T47D (cell line): ENCODE data around the gene PRPF6.

ENCODE experiments used
- DNase-seq, 2 experiments: peaks; one replicate each; pipeline versions ENCODE4 v3.0.0 to v3.0.0-alpha.2; 2011 to 2012; ENCODE audit warnings: low read depth in 1 of 2, low spot score in 1 of 2
- JUND ChIP-seq: IDR thresholded peaks from 2 replicates; pipeline ENCODE4 v1.6.1; 2012; ENCODE audit warnings: low read depth
- in situ Hi-C: cut with HindIII; loops from 2 replicates; pipeline ENCODE4 v1.10.0; 2016; ENCODE audit warnings: low sequenced_read_pairs, low pct_unique_long_range_greater_than_20kb

PRPF6 gene

GRCh38 chr20:64063389-64064144 is 82.6 kb downstream of the PRPF6 start:
- in situ Hi-C loops = no loop called here
- no peak for DNase-seq

GRCh38 chr20:64064145-64064698 is 83.3 kb downstream of the PRPF6 start:
- in situ Hi-C loops = no loop called here
- TF ChIP-seq JUND = no peak
- DNase-seq = no peak

More at GRCh38 chr20:64063389-64064144, 82.6 kb downstream of the PRPF6 start:
- TF ChIP-seq JUND = no peak

DNA sequence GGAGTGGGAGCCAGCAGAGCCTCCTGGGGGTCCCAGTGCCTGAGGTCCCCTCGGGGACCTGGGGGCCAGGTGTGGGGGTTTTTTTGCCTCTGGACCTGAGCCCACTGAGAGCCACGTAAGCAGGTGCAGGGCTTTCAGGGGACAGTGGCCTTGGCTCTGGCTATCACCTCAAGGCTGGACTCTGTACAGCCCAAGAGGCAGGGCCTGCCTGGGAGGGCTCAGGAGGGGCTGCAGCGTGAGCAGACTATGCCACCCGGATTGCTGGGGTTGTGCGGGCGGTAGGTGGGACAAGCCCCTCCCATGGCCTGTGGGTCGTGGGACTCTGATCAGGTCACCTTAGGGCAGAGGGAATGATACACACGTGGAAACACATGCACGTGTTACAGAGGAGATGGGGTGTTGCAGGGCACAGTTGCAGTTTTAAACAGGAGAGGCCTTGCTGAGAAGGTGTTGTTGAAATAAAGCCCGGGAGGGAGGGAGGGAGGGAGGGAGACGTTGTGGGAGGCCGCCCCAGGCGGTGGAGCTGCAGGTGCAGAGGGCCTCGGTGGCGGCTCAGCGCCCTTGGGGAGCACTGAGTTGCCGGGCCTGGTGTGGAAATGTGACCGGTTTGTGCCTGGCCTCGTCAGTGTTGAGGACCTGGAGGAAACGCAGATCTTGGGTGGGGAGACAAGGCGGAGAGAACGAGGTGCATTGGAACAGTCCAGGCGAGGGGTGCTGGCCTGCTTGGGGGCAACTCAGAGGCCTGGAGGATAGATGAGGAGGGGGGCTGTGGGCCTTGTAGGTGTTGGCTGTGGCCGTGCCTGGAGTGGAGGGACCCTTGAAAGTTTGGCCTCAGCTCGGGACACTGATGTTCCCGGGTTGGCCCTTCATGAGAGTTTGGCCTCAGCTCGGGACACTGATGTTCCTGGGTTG is 84.4 kb downstream of the PRPF6 start:
- no peak for DNase-seq
- TF ChIP-seq JUND = no peak
- in situ Hi-C loops = no loop called here

GRCh38 chr20:64065974-64066343 is 85.0 kb downstream of the PRPF6 start:
- no peak for TF ChIP-seq JUND
- peak in 1 of 2 experiments; percentile 67 for DNase-seq
- in situ Hi-C loops = no loop called here

GRCh38 chr20:64067005-64067632 is 86.2 kb downstream of the PRPF6 start:
- DNase-seq = no peak
- no peak for TF ChIP-seq JUND
- in situ Hi-C loops = no loop called here

GRCh38 chr20:64067733-64068307 is 86.9 kb downstream of the PRPF6 start:
- no peak for DNase-seq
- in situ Hi-C loops = no loop called here
- TF ChIP-seq JUND = no peak

GRCh38 chr20:64068386-64069208 is 87.7 kb downstream of the PRPF6 start:
- in situ Hi-C loops = no loop called here
- TF ChIP-seq JUND = no peak
- DNase-seq = no peak

- TF ChIP-seq JUND = no peak
- in situ Hi-C loops = no loop called here
- no peak for DNase-seq
Measured at GRCh38 chr20:64069209-64069613, 88.3 kb downstream of the PRPF6 start.

- DNase-seq = peak; percentile 47 to 89
- TF ChIP-seq JUND = no peak
- in situ Hi-C loops = no loop called here
Measured at GRCh38 chr20:64069614-64070243, 88.8 kb downstream of the PRPF6 start.

GRCh38 chr20:64070244-64070993 is 89.5 kb downstream of the PRPF6 start:
- no peak for DNase-seq
- in situ Hi-C loops = no loop called here

More at GRCh38 chr20:64070244-64070993, 89.5 kb downstream of the PRPF6 start:
- no peak for TF ChIP-seq JUND
